Esophagus squamous epithelium (tissue), 5 donors: ENCODE measurements around the gene PSAT1. TPM values are rescaled to one million over a fixed set of nuclear protein-coding genes. Genes with fewer than 3 reads are reported as not detected.

Source experiments
- DNase-seq: peaks from one replicate; lab custom pipeline; 2025; lab: John Stamatoyannopoulos, UW
- H3K27ac ChIP-seq, 4 donors: fragments of 200-600 bp; sonication (generic); one replicate each; pipeline ENCODE4 v1.5.1; 2016 to 2019; ENCODE audit warnings: mild to moderate bottlenecking in 1 of 4
- H3K27me3 ChIP-seq, 4 donors: fragments of 200-600 bp; sonication (generic); 1 replicate in 3 of 4; 2 replicates in 1 of 4; pipeline versions ENCODE4 v1.5.1 to v1.6.0; 2017 to 2021; ENCODE audit warnings: antibody characterized with exemption in 1 of 4
- H3K36me3 ChIP-seq, 3 donors: fragments of 200-600 bp; sonication (generic); one replicate each; pipeline ENCODE4 v1.5.1; 2016 to 2019
- H3K4me1 ChIP-seq, 3 donors: fragments of 200-600 bp; sonication (generic); one replicate each; pipeline ENCODE4 v1.5.1; 2017 to 2019
- H3K4me3 ChIP-seq, 4 donors: fragments of 200-600 bp; sonication (generic); 1 replicate in 3 of 4; 2 replicates in 1 of 4; pipeline ENCODE4 v1.5.1; 2016 to 2019; ENCODE audit warnings: mild to moderate bottlenecking in 2 of 4, moderate library complexity in 1 of 4
- H3K9me3 ChIP-seq, 3 donors: fragments of 200-600 bp; sonication (generic); one replicate each; pipeline ENCODE4 v1.5.1; 2016 to 2019
- CTCF ChIP-seq, 6 experiments: fragments of 450-650 bp in 4 of 6; fragments of 200-600 bp in 2 of 6; sonication (generic) in 2 of 6; IDR thresholded peaks; one replicate each; pipeline ENCODE4 v1.5.1; 2016 to 2019; ENCODE audit warnings: antibody characterized with exemption in 6 of 6, mild to moderate bottlenecking in 4 of 6, moderate library complexity in 4 of 6
- POLR2A ChIP-seq, 4 donors: fragments of 450-650 bp; IDR thresholded peaks; one replicate each; pipeline ENCODE4 v1.6.1; 2017; ENCODE audit warnings: antibody characterized with exemption in 4 of 4, mild to moderate bottlenecking in 4 of 4, moderate library complexity in 3 of 4
- WGBS, 2 donors: methylation state at CpG; one replicate each; pipeline ENCODE4 v1.1.5; 2018; 5-methylcytosine and 5-hydroxymethylcytosine counted together
- intact Hi-C: fragments of 100-400 bp; cut with DNase I; formaldehyde crosslinking; loops from one replicate; pipeline ENCODE4 v1.15.0; 2022
- total RNA-seq, 4 donors: library from RNA; depleted of rRNA; stranded (reverse); fragments of >200 nt; gene quantifications; one replicate each; pipeline ENCODE4 v1.1.0, GENCODE V29; 2016
- donor health status: DM: yes; HTN: yes; CAD: no.

Gene PSAT1
- total RNA-seq, 4 donors from 2014 or later = 16.2 to 76.1 (median 37.8) TPM

GRCh38 chr9:78371981-78372380 is 75.1 kb downstream of the PSAT1 start:
- TF ChIP-seq CTCF (IDR thresholded peaks at IDR 0.05) = no peak
- no peak for TF ChIP-seq POLR2A (IDR thresholded peaks at IDR 0.05)
- Histone ChIP-seq H3K27me3 (peaks cover 0 to 51% (median 0%) of the 10 kb centered on the region in 4 donors), H3K36me3 (no peaks in the 10 kb centered on the region), H3K27ac (no peak overlapping the region), H3K4me3 (no peak overlapping the region), H3K4me1 (no peaks in the 10 kb centered on the region), H3K9me3 (no peaks in the 10 kb centered on the region)
- 59 to 64% methylated on average over 6 to 7 of the region's 7 CpGs for WGBS, 2 donors
- no peak for DNase-seq
- intact Hi-C loops = loop anchor here (5.0 kb wide), 1 partner anchor 115 kb away; no protein-coding TSS in a partner anchor

Other genes starting within 250 kb of the PSAT1 start
- gene CEP78, start 61.0 kb upstream of the PSAT1 start, total RNA-seq = 10 to 100 TPM in 2 of 4 donors, 1 to 10 TPM in 2; 8.6 to 14.6 (median 11.2) TPM